ENCODE data around the gene GPR87.

GPR87 gene

DNA sequence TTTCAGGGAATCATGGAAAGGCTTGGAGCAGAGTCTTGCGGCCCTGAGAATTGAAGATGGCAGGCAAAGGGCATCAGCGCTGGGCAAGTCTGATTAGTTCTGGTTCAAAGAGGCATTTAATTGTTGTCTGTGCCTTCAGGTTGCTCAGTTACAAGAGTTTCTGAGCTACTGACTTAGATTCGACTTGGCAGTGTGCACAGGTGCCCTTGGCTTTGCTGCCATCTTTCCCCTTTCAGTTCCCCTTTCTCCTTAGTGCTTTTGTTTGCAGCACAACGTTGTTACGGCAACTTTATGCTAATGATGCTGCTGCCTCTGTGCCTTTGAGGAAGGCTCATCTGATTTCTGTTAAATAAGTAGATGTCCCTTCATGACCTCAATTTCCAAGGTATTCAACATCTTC, 50.8 kb downstream of the GPR87 start:
- peak; percentile 32 to 75 for DNase-seq (ENCODE audit: low read depth in 1 of 2, low spot score in 1 of 2)
- no peaks in the 10 kb centered on the region for H3K27me3 ChIP-seq (ENCODE audit: insufficient read depth, poor library complexity, severe bottlenecking)
- peak; percentile 92 for TF ChIP-seq SPI1 (IDR thresholded peaks at IDR 0.05; ENCODE audit: borderline replicate concordance, low read depth)
- TF ChIP-seq GABPA (IDR thresholded peaks at IDR 0.05; ENCODE audit: low read depth) = no peak
- TF ChIP-seq, protein P1, sequence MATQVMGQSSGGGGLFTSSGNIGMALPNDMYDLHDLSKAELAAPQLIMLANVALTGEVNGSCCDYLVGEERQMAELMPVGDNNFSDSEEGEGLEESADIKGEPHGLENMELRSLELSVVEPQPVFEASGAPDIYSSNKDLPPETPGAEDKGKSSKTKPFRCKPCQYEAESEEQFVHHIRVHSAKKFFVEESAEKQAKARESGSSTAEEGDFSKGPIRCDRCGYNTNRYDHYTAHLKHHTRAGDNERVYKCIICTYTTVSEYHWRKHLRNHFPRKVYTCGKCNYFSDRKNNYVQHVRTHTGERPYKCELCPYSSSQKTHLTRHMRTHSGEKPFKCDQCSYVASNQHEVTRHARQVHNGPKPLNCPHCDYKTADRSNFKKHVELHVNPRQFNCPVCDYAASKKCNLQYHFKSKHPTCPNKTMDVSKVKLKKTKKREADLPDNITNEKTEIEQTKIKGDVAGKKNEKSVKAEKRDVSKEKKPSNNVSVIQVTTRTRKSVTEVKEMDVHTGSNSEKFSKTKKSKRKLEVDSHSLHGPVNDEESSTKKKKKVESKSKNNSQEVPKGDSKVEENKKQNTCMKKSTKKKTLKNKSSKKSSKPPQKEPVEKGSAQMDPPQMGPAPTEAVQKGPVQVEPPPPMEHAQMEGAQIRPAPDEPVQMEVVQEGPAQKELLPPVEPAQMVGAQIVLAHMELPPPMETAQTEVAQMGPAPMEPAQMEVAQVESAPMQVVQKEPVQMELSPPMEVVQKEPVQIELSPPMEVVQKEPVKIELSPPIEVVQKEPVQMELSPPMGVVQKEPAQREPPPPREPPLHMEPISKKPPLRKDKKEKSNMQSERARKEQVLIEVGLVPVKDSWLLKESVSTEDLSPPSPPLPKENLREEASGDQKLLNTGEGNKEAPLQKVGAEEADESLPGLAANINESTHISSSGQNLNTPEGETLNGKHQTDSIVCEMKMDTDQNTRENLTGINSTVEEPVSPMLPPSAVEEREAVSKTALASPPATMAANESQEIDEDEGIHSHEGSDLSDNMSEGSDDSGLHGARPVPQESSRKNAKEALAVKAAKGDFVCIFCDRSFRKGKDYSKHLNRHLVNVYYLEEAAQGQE (IDR thresholded peaks at IDR 0.05; ENCODE audit: insufficient replicate concordance, low read depth) = no peak
- TF ChIP-seq POLR2AphosphoS5 (IDR thresholded peaks at IDR 0.05; ENCODE audit: low read depth) = no peak
- TF ChIP-seq, protein P2, sequence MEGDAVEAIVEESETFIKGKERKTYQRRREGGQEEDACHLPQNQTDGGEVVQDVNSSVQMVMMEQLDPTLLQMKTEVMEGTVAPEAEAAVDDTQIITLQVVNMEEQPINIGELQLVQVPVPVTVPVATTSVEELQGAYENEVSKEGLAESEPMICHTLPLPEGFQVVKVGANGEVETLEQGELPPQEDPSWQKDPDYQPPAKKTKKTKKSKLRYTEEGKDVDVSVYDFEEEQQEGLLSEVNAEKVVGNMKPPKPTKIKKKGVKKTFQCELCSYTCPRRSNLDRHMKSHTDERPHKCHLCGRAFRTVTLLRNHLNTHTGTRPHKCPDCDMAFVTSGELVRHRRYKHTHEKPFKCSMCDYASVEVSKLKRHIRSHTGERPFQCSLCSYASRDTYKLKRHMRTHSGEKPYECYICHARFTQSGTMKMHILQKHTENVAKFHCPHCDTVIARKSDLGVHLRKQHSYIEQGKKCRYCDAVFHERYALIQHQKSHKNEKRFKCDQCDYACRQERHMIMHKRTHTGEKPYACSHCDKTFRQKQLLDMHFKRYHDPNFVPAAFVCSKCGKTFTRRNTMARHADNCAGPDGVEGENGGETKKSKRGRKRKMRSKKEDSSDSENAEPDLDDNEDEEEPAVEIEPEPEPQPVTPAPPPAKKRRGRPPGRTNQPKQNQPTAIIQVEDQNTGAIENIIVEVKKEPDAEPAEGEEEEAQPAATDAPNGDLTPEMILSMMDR (IDR thresholded peaks at IDR 0.05; ENCODE audit: insufficient read depth, low read length) = no peak
- H3K4me3 ChIP-seq (replicated peaks; ENCODE audit: insufficient read depth, low read length) = no peak overlapping the region
- H3K27ac ChIP-seq (replicated peaks) = peak overlapping the region; percentile 25

DNA sequence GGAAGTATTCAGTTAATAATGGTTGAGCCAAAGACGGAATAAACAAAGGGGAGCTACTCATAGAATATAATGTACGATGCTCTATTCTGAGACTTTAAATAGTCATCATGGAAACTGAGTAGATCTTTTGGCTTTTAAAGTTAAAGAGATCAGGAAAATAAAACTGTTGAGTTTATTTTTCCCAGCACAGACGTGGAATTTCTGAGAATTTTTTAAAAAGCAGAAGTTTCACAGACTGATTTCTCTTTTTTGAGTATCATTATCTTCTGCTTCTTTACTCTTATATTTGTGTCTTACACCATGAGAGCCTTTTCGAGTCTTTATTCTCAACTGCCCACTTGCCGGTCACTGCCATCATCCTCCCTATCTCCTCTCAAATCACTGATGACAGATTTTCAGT, 51.5 kb downstream of the GPR87 start:
- no peak overlapping the region for H3K4me3 ChIP-seq (replicated peaks; ENCODE audit: insufficient read depth, low read length)
- H3K27ac ChIP-seq (replicated peaks) = peak overlapping the region; percentile 25; the same call in 1 of the 2 replicates
- no peak for DNase-seq (ENCODE audit: low read depth in 1 of 2, low spot score in 1 of 2)
- no peaks in the 10 kb centered on the region for H3K27me3 ChIP-seq (ENCODE audit: insufficient read depth, poor library complexity, severe bottlenecking)
- TF ChIP-seq, protein P1 (IDR thresholded peaks at IDR 0.05; ENCODE audit: insufficient replicate concordance, low read depth) = no peak
- TF ChIP-seq, protein P2 (IDR thresholded peaks at IDR 0.05; ENCODE audit: insufficient read depth, low read length) = no peak
- no peak for TF ChIP-seq SPI1 (IDR thresholded peaks at IDR 0.05; ENCODE audit: borderline replicate concordance, low read depth)

DNA sequence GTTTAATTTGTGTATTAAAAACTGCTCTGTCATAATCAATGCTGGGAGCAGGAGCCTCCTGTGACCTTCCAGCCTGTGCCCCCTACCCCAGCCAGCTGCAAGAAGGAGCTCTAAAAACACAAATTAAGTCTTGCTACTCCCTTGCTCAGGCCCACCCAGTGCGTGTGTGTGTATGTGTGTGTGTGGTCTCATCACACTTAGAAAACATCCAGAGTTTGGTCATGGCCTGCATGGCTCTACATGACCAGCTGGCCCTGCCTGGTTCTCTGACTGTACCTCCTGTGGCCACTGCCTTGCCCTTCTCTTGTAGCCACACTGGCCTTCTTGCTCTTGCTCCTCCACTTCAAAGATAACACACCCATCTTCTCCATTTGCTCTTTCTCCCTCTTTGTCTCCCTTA, 52.0 kb downstream of the GPR87 start:
- Histone ChIP-seq H3K4me3 (replicated peaks; ENCODE audit: insufficient read depth, low read length) (no peak overlapping the region), H3K27ac (replicated peaks) (no peak overlapping the region), H3K27me3 (ENCODE audit: insufficient read depth, poor library complexity, severe bottlenecking) (no peaks in the 10 kb centered on the region)
- TF ChIP-seq GABPA (IDR thresholded peaks at IDR 0.05; ENCODE audit: low read depth) (no peak), SPI1 (IDR thresholded peaks at IDR 0.05; ENCODE audit: borderline replicate concordance, low read depth) (no peak), POLR2AphosphoS5 (IDR thresholded peaks at IDR 0.05; ENCODE audit: low read depth) (no peak)
- TF ChIP-seq, protein P2 (IDR thresholded peaks at IDR 0.05; ENCODE audit: insufficient read depth, low read length) = no peak
- TF ChIP-seq, protein P1 (IDR thresholded peaks at IDR 0.05; ENCODE audit: insufficient replicate concordance, low read depth) = no peak
- no peak for DNase-seq (ENCODE audit: low read depth in 1 of 2, low spot score in 1 of 2)

All from HL-60 (cell line).